Measurements from ENCODE around the gene PRSS8.

The PRSS8 gene

GRCh38 chr16:31099860-31100638 is 35.5 kb downstream of the PRSS8 start:
- DNase-seq: no peak

GRCh38 chr16:31094424-31095120 is 41.0 kb downstream of the PRSS8 start, which contains the start of gene VKORC1:
VKORC1 (minus strand) TSS chr16:31094797; CDS start chr16:31094729, 68 bp downstream.
- DNase-seq: peak; percentile 91

GRCh38 chr16:31094088-31094423 is 41.5 kb downstream of the PRSS8 start:
- DNase-seq: no peak

GRCh38 chr16:31093132-31093703 is 42.3 kb downstream of the PRSS8 start:
- no peak for DNase-seq

GRCh38 chr16:31092330-31092729 is 43.2 kb downstream of the PRSS8 start:
- no peak for DNase-seq

GRCh38 chr16:31090540-31090939 is 45.0 kb downstream of the PRSS8 start:
- DNase-seq: no peak

GRCh38 chr16:31089199-31089598 is 46.3 kb downstream of the PRSS8 start:
- DNase-seq: no peak

GRCh38 chr16:31088459-31089183 is 46.9 kb downstream of the PRSS8 start, which contains the start of gene PRSS53:
PRSS53 (minus strand) TSS chr16:31088943; CDS start chr16:31088809, 134 bp downstream.
- DNase-seq: no peak

GRCh38 chr16:31087971-31088370 is 47.6 kb downstream of the PRSS8 start:
- DNase-seq: no peak

GRCh38 chr16:31087481-31087880 is 48.0 kb downstream of the PRSS8 start:
- DNase-seq: no peak

- no peak for DNase-seq
These were observed 49.0 kb downstream of the PRSS8 start for GRCh38 chr16:31086629-31086906.

GRCh38 chr16:31085873-31086628 is 49.5 kb downstream of the PRSS8 start:
- DNase-seq: no peak

- no peak for DNase-seq
These were observed 50.1 kb downstream of the PRSS8 start for GRCh38 chr16:31085411-31085810.

- DNase-seq: no peak
These were observed 50.8 kb downstream of the PRSS8 start for GRCh38 chr16:31084584-31085302.

- no peak for DNase-seq
These were observed 51.5 kb downstream of the PRSS8 start for GRCh38 chr16:31083981-31084380.

- DNase-seq: no peak
These were observed 52.0 kb downstream of the PRSS8 start for GRCh38 chr16:31083556-31083955.

GRCh38 chr16:31083081-31083480 is 52.4 kb downstream of the PRSS8 start:
- no peak for DNase-seq

- no peak for DNase-seq
These were observed 53.0 kb downstream of the PRSS8 start for GRCh38 chr16:31082368-31083045.

Measured in NCI-H446 treated with DMSO at 0.1 percent for 48 hours (cell line).